ENCODE results near the gene DPF1.

DPF1 gene

GRCh38 chr19:38206006-38206745, 17.8 kb downstream of the DPF1 start:
- DNase-seq (ENCODE audit: low read depth), result no peak
- H3K4me3 ChIP-seq (ENCODE audit: low read length), result no peak overlapping the region
- TF ChIP-seq CTCF (IDR thresholded peaks at IDR 0.05; ENCODE audit: insufficient read depth, low read depth, low read length, missing control alignments), result no peak

- no peak for TF ChIP-seq CTCF (IDR thresholded peaks at IDR 0.05; ENCODE audit: insufficient read depth, low read depth, low read length, missing control alignments)
Measured at GRCh38 chr19:38204728-38205127, 19.3 kb downstream of the DPF1 start.

GRCh38 chr19:38204096-38204495, 19.9 kb downstream of the DPF1 start:
- no peak overlapping the region for H3K4me3 ChIP-seq (ENCODE audit: low read length)
- no peak for TF ChIP-seq CTCF (IDR thresholded peaks at IDR 0.05; ENCODE audit: insufficient read depth, low read depth, low read length, missing control alignments)
- no peak for DNase-seq (ENCODE audit: low read depth)

More at GRCh38 chr19:38204728-38205127, 19.3 kb downstream of the DPF1 start:
- DNase-seq (ENCODE audit: low read depth), result no peak
- H3K4me3 ChIP-seq (ENCODE audit: low read length), result no peak overlapping the region

- DNase-seq (ENCODE audit: low read depth), result no peak
- no peak overlapping the region for H3K4me3 ChIP-seq (ENCODE audit: low read length)
- TF ChIP-seq CTCF (IDR thresholded peaks at IDR 0.05; ENCODE audit: insufficient read depth, low read depth, low read length, missing control alignments), result no peak
Measured at GRCh38 chr19:38203197-38203596, 20.8 kb downstream of the DPF1 start.

- no peak for TF ChIP-seq CTCF (IDR thresholded peaks at IDR 0.05; ENCODE audit: insufficient read depth, low read depth, low read length, missing control alignments)
- H3K4me3 ChIP-seq (ENCODE audit: low read length), result no peak overlapping the region
- no peak for DNase-seq (ENCODE audit: low read depth)
Measured at GRCh38 chr19:38202504-38202903, 21.5 kb downstream of the DPF1 start.

GRCh38 chr19:38201731-38202130, 22.3 kb downstream of the DPF1 start:
- no peak for DNase-seq (ENCODE audit: low read depth)
- no peak overlapping the region for H3K4me3 ChIP-seq (ENCODE audit: low read length)
- no peak for TF ChIP-seq CTCF (IDR thresholded peaks at IDR 0.05; ENCODE audit: insufficient read depth, low read depth, low read length, missing control alignments)

- no peak for TF ChIP-seq CTCF (IDR thresholded peaks at IDR 0.05; ENCODE audit: insufficient read depth, low read depth, low read length, missing control alignments)
- no peak for DNase-seq (ENCODE audit: low read depth)
- no peak overlapping the region for H3K4me3 ChIP-seq (ENCODE audit: low read length)
Measured at GRCh38 chr19:38199340-38199739, 24.7 kb downstream of the DPF1 start.

All from epithelial cell of esophagus (primary cell).